GM18870 (cell line): ENCODE results near the gene RHPN2.
"Not testable (repeated sequence)": the region's sequence is repeated elsewhere in the genome, so short reads cannot be mapped to it uniquely, and the experiment has no call there.

ENCODE experiments used
- ATAC-seq: cut with Tn5 transposase; IDR thresholded peaks from one replicate; pipeline ENCODE4 v1.9.1; 2021; ENCODE audit warnings: moderate library complexity; ENCODE audit not compliant: unreplicated experiment

Gene RHPN2

GRCh38 chr19:32979807-32980206, 84.9 kb downstream of the RHPN2 start:
- ATAC-seq, result not testable (repeated sequence)

- ATAC-seq, result not testable (repeated sequence)
Measured at GRCh38 chr19:32977813-32978212, 86.9 kb downstream of the RHPN2 start.

- ATAC-seq, result no peak
Measured at GRCh38 chr19:32977280-32977679, 87.4 kb downstream of the RHPN2 start.

GRCh38 chr19:32976223-32976805, 88.4 kb downstream of the RHPN2 start:
- no peak for ATAC-seq

GRCh38 chr19:32971715-32972540, 92.8 kb downstream of the RHPN2 start, which contains the start of the genes CEP89 and FAAP24:
TSS of gene CEP89 (minus strand) at chr19:32971958. CDS start at chr19:32971874, 84 bp downstream.
TSS of gene FAAP24 (plus strand) at chr19:32972242. CDS start at chr19:32973197, 955 bp downstream.
- peak; percentile 98 for ATAC-seq

GRCh38 chr19:32971012-32971595, 93.6 kb downstream of the RHPN2 start:
- ATAC-seq, result no peak

GRCh38 chr19:32969549-32969948, 95.1 kb downstream of the RHPN2 start:
- no peak for ATAC-seq

GRCh38 chr19:32966750-32967149, 97.9 kb downstream of the RHPN2 start:
- ATAC-seq, result no peak

GRCh38 chr19:32945260-32945659, 119.4 kb downstream of the RHPN2 start:
- ATAC-seq, result no peak

- ATAC-seq, result not testable (repeated sequence)
Measured at GRCh38 chr19:32941273-32941672, 123.4 kb downstream of the RHPN2 start.

GRCh38 chr19:32936065-32936464, 128.6 kb downstream of the RHPN2 start:
- no peak for ATAC-seq

- no peak for ATAC-seq
Measured at GRCh38 chr19:32935629-32936028, 129.1 kb downstream of the RHPN2 start.

GRCh38 chr19:32933571-32933970, 131.1 kb downstream of the RHPN2 start:
- no peak for ATAC-seq

- no peak for ATAC-seq
Measured at GRCh38 chr19:32930567-32930966, 134.1 kb downstream of the RHPN2 start.

- ATAC-seq, result no peak
Measured at GRCh38 chr19:32928806-32929205, 135.9 kb downstream of the RHPN2 start.
